ENCODE measurements around the gene SOX9.

Gene SOX9

GRCh38 chr17:72120642-72121163 is at the start of gene SOX9:
SOX9 (plus strand) TSS chr17:72121020; CDS start chr17:72121392, 372 bp downstream.
- in situ Hi-C loops (cut with MboI; ENCODE audit: low sequenced_read_pairs) = no loop called here

GRCh38 chr17:72071330-72071729 is 49.5 kb upstream of the SOX9 start:
- in situ Hi-C loops (cut with MboI; ENCODE audit: low sequenced_read_pairs) = no loop called here

GRCh38 chr17:72075995-72076677 is 44.7 kb upstream of the SOX9 start:
- in situ Hi-C loops (cut with MboI; ENCODE audit: low sequenced_read_pairs) = no loop called here

GRCh38 chr17:72076678-72077030 is 44.2 kb upstream of the SOX9 start:
- in situ Hi-C loops (cut with MboI; ENCODE audit: low sequenced_read_pairs) = no loop called here

GRCh38 chr17:72077326-72077960 is 43.4 kb upstream of the SOX9 start:
- in situ Hi-C loops (cut with MboI; ENCODE audit: low sequenced_read_pairs) = no loop called here

GRCh38 chr17:72079700-72080099 is 41.1 kb upstream of the SOX9 start:
- in situ Hi-C loops (cut with MboI; ENCODE audit: low sequenced_read_pairs) = no loop called here

- in situ Hi-C loops (cut with MboI; ENCODE audit: low sequenced_read_pairs) = no loop called here
Measured at GRCh38 chr17:72087876-72088275, 32.9 kb upstream of the SOX9 start.

GRCh38 chr17:72089453-72089987 is 31.3 kb upstream of the SOX9 start:
- in situ Hi-C loops (cut with MboI; ENCODE audit: low sequenced_read_pairs) = no loop called here

GRCh38 chr17:72090108-72090507 is 30.7 kb upstream of the SOX9 start:
- in situ Hi-C loops (cut with MboI; ENCODE audit: low sequenced_read_pairs) = no loop called here

- in situ Hi-C loops (cut with MboI; ENCODE audit: low sequenced_read_pairs) = no loop called here
Measured at GRCh38 chr17:72092710-72093322, 28.0 kb upstream of the SOX9 start.

- in situ Hi-C loops (cut with MboI; ENCODE audit: low sequenced_read_pairs) = no loop called here
Measured at GRCh38 chr17:72093707-72094106, 27.1 kb upstream of the SOX9 start.

- in situ Hi-C loops (cut with MboI; ENCODE audit: low sequenced_read_pairs) = no loop called here
Measured at GRCh38 chr17:72095316-72095715, 25.5 kb upstream of the SOX9 start.

GRCh38 chr17:72097144-72097543 is 23.7 kb upstream of the SOX9 start:
- in situ Hi-C loops (cut with MboI; ENCODE audit: low sequenced_read_pairs) = no loop called here

- in situ Hi-C loops (cut with MboI; ENCODE audit: low sequenced_read_pairs) = no loop called here
Measured at GRCh38 chr17:72099919-72100318, 20.9 kb upstream of the SOX9 start.

GRCh38 chr17:72100470-72100869 is 20.4 kb upstream of the SOX9 start:
- in situ Hi-C loops (cut with MboI; ENCODE audit: low sequenced_read_pairs) = no loop called here

- in situ Hi-C loops (cut with MboI; ENCODE audit: low sequenced_read_pairs) = no loop called here
Measured at GRCh38 chr17:72101526-72101925, 19.3 kb upstream of the SOX9 start.

- in situ Hi-C loops (cut with MboI; ENCODE audit: low sequenced_read_pairs) = no loop called here
Measured at GRCh38 chr17:72102366-72102765, 18.5 kb upstream of the SOX9 start.

- in situ Hi-C loops (cut with MboI; ENCODE audit: low sequenced_read_pairs) = no loop called here
Measured at GRCh38 chr17:72104164-72104862, 16.5 kb upstream of the SOX9 start.

- in situ Hi-C loops (cut with MboI; ENCODE audit: low sequenced_read_pairs) = no loop called here
Measured at GRCh38 chr17:72104863-72105234, 16.0 kb upstream of the SOX9 start.

GRCh38 chr17:72107100-72107499 is 13.7 kb upstream of the SOX9 start:
- in situ Hi-C loops (cut with MboI; ENCODE audit: low sequenced_read_pairs) = no loop called here

- in situ Hi-C loops (cut with MboI; ENCODE audit: low sequenced_read_pairs) = no loop called here
Measured at GRCh38 chr17:72110231-72110941, 10.4 kb upstream of the SOX9 start.

Data from HL-60/S4 (cell line).